Liver (tissue), 3 donors: Measurements from ENCODE around the gene JAK2.

Experiments used
- EGR1 ChIP-seq, 2 donors: IDR thresholded peaks; 2 replicates each; pipeline ENCODE4 v1.6.1; 2016 to 2018; ENCODE audit warnings: antibody characterized with exemption in 2 of 2, low read depth in 2 of 2
- FOXA2 ChIP-seq: IDR thresholded peaks from 2 replicates; pipeline ENCODE4 v1.6.1; 2016; ENCODE audit warnings: antibody characterized with exemption
- JUND ChIP-seq, 2 donors: IDR thresholded peaks; 2 replicates each; pipeline ENCODE4 v1.6.1; 2016; ENCODE audit warnings: antibody characterized with exemption in 2 of 2
- RAD21 ChIP-seq, 2 donors: IDR thresholded peaks; 2 replicates each; pipeline ENCODE4 v1.6.1; 2016; ENCODE audit warnings: antibody characterized with exemption in 2 of 2, mild to moderate bottlenecking in 2 of 2
- RXRA ChIP-seq, 2 donors: IDR thresholded peaks; 2 replicates each; pipeline ENCODE4 v1.6.1; 2017 to 2018; ENCODE audit warnings: antibody characterized with exemption in 2 of 2, mild to moderate bottlenecking in 1 of 2
- TAF1 ChIP-seq: conservative IDR thresholded peaks from 2 replicates; pipeline ENCODE4 v1.6.1; 2016; ENCODE audit warnings: antibody characterized with exemption, mild to moderate bottlenecking
- YY1 ChIP-seq: IDR thresholded peaks from 2 replicates; pipeline ENCODE4 v1.6.1; 2016; ENCODE audit warnings: antibody characterized with exemption, mild to moderate bottlenecking
- TF ChIP-seq, protein P1 (sequence below): IDR thresholded peaks from 2 replicates; pipeline ENCODE4 v1.6.1; 2016; ENCODE audit warnings: antibody characterized with exemption
- TF ChIP-seq, protein P2 (sequence below): IDR thresholded peaks from 2 replicates; pipeline ENCODE4 v1.6.1; 2016; ENCODE audit warnings: antibody characterized with exemption, mild to moderate bottlenecking
- TF ChIP-seq, protein P3 (sequence below): fragments of 150-350 bp; IDR thresholded peaks from 2 replicates; pipeline ENCODE4 v1.5.1; 2017; ENCODE audit warnings: improper control_type of control experiment, low read depth, low read length; ENCODE audit not compliant: missing input control
- TF ChIP-seq, protein P4 (sequence below): IDR thresholded peaks from 2 replicates; pipeline ENCODE4 v1.6.1; 2016; ENCODE audit warnings: antibody characterized with exemption
- TF ChIP-seq, protein P5 (sequence below): IDR thresholded peaks from 2 replicates; pipeline ENCODE4 v1.6.1; 2016; ENCODE audit warnings: antibody characterized with exemption
- donor health status: healthy.
- donor health status: healthy.

DNA sequence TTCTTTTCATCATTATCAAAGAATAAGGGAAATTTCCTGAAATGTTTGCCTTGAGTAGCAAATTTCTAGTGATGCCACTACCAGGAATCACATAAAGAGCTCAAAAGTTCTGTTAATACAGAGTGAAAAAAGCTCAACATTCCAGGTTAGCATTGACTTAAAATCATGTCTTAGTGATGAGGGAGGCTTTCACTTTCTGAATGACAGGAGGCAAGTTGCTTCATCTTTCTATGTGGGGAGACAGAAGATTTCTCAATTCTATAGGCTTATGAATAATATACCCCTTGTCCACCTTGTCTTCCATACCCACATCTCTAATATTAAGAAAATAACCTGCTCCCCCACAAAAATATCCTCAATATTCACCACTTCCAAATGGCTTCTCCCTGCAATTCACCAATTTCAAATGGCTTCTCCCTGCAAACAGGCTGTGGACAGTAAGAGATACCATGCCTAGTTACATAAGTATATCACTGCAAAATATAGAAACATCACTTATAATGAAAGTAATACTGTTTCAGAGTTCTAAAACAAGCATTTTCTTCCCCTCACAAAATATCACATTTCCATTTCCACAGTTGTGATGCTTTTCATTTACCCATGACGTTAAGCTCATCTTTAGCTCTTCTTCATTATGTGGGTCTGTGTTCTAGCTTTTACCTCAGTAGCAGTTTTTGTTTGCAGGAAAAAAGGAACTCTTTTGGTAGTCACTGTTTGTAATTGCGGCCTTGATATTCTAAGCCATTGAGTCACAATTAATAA, 2.2 kb upstream of the JAK2 start:
- TF ChIP-seq, protein P1, sequence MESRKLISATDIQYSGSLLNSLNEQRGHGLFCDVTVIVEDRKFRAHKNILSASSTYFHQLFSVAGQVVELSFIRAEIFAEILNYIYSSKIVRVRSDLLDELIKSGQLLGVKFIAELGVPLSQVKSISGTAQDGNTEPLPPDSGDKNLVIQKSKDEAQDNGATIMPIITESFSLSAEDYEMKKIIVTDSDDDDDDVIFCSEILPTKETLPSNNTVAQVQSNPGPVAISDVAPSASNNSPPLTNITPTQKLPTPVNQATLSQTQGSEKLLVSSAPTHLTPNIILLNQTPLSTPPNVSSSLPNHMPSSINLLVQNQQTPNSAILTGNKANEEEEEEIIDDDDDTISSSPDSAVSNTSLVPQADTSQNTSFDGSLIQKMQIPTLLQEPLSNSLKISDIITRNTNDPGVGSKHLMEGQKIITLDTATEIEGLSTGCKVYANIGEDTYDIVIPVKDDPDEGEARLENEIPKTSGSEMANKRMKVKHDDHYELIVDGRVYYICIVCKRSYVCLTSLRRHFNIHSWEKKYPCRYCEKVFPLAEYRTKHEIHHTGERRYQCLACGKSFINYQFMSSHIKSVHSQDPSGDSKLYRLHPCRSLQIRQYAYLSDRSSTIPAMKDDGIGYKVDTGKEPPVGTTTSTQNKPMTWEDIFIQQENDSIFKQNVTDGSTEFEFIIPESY: no peak
- no peak for TF ChIP-seq RAD21 (IDR thresholded peaks at IDR 0.05)
- TF ChIP-seq, protein P2, sequence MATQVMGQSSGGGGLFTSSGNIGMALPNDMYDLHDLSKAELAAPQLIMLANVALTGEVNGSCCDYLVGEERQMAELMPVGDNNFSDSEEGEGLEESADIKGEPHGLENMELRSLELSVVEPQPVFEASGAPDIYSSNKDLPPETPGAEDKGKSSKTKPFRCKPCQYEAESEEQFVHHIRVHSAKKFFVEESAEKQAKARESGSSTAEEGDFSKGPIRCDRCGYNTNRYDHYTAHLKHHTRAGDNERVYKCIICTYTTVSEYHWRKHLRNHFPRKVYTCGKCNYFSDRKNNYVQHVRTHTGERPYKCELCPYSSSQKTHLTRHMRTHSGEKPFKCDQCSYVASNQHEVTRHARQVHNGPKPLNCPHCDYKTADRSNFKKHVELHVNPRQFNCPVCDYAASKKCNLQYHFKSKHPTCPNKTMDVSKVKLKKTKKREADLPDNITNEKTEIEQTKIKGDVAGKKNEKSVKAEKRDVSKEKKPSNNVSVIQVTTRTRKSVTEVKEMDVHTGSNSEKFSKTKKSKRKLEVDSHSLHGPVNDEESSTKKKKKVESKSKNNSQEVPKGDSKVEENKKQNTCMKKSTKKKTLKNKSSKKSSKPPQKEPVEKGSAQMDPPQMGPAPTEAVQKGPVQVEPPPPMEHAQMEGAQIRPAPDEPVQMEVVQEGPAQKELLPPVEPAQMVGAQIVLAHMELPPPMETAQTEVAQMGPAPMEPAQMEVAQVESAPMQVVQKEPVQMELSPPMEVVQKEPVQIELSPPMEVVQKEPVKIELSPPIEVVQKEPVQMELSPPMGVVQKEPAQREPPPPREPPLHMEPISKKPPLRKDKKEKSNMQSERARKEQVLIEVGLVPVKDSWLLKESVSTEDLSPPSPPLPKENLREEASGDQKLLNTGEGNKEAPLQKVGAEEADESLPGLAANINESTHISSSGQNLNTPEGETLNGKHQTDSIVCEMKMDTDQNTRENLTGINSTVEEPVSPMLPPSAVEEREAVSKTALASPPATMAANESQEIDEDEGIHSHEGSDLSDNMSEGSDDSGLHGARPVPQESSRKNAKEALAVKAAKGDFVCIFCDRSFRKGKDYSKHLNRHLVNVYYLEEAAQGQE: no peak
- TF ChIP-seq, protein P3, sequence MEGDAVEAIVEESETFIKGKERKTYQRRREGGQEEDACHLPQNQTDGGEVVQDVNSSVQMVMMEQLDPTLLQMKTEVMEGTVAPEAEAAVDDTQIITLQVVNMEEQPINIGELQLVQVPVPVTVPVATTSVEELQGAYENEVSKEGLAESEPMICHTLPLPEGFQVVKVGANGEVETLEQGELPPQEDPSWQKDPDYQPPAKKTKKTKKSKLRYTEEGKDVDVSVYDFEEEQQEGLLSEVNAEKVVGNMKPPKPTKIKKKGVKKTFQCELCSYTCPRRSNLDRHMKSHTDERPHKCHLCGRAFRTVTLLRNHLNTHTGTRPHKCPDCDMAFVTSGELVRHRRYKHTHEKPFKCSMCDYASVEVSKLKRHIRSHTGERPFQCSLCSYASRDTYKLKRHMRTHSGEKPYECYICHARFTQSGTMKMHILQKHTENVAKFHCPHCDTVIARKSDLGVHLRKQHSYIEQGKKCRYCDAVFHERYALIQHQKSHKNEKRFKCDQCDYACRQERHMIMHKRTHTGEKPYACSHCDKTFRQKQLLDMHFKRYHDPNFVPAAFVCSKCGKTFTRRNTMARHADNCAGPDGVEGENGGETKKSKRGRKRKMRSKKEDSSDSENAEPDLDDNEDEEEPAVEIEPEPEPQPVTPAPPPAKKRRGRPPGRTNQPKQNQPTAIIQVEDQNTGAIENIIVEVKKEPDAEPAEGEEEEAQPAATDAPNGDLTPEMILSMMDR: no peak
- no peak for TF ChIP-seq TAF1
- no peak for TF ChIP-seq FOXA2
- no peak for TF ChIP-seq YY1
- TF ChIP-seq, protein P4, sequence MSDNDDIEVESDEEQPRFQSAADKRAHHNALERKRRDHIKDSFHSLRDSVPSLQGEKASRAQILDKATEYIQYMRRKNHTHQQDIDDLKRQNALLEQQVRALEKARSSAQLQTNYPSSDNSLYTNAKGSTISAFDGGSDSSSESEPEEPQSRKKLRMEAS: no peak
- TF ChIP-seq EGR1 (IDR thresholded peaks at IDR 0.05; ENCODE audit: low read depth in 2 of 2): no peak
- TF ChIP-seq JUND (IDR thresholded peaks at IDR 0.05): no peak
- TF ChIP-seq RXRA (IDR thresholded peaks at IDR 0.05): no peak
- TF ChIP-seq, protein P5, sequence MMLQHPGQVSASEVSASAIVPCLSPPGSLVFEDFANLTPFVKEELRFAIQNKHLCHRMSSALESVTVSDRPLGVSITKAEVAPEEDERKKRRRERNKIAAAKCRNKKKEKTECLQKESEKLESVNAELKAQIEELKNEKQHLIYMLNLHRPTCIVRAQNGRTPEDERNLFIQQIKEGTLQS: no peak
